ENCODE data around the gene OR9A2. TPM values are rescaled to one million over a fixed set of nuclear protein-coding genes. Genes with fewer than 3 reads are reported as not detected.

The OR9A2 gene
- total RNA-seq, 1 donor from 2014 or later, result not detected

DNA sequence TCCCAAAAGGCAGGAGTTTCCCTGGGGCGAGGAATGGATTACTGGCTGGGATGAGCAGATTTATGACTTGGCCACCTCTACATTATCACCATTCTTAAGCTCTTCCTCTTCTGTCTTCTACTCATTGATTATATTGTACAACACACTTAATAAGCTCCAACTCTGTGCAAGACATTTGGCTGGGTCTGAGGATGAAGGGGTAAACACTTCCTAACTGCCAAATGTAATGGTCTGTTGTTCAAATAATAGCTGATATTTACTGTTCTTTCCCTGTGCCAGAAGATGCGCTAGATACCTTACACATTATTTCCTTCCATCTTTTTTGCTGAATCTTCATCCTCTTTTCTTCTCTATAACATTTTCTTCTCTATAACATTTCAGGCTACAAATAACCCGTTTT lies 36.8 kb upstream of the OR9A2 start:
- no peak overlapping the region for H3K27ac ChIP-seq (ENCODE audit: low read depth, low read length)
- no peaks in the 10 kb centered on the region for H3K36me3 Mint-ChIP-seq (ENCODE audit: low read depth, unreplicated experiment)
- no peaks in the 10 kb centered on the region for H3K27me3 ChIP-seq (ENCODE audit: insufficient read depth, low read length)
- no peak overlapping the region for H3K4me3 ChIP-seq (ENCODE audit: insufficient read depth, low read depth, low read length)
- H3K4me2 ChIP-seq (ENCODE audit: low read length), result no peak overlapping the region
- no peaks in the 10 kb centered on the region for H3K79me2 ChIP-seq (ENCODE audit: insufficient read depth, low read length)
- H3K27me3 Mint-ChIP-seq (ENCODE audit: low read depth, unreplicated experiment), result peaks cover 11% of the 10 kb centered on the region
- H3K36me3 ChIP-seq (ENCODE audit: insufficient read depth, low read length), result no peaks in the 10 kb centered on the region
- no peak overlapping the region for H2AFZ ChIP-seq (ENCODE audit: low read depth, low read length)
- FAIRE-seq, result no peak
- no peak overlapping the region for H3K27ac Mint-ChIP-seq (ENCODE audit: unreplicated experiment)
- H3K4me1 Mint-ChIP-seq (ENCODE audit: low read depth, unreplicated experiment), result no peaks in the 10 kb centered on the region
- H4K20me1 ChIP-seq (ENCODE audit: insufficient read depth, low read length), result no peaks in the 10 kb centered on the region
- no peak overlapping the region for H3K9ac ChIP-seq (ENCODE audit: low read length)
- no peak overlapping the region for H3K4me3 Mint-ChIP-seq (ENCODE audit: unreplicated experiment)
- DNase-seq (ENCODE audit: low read depth), result no peak
- H3K9me3 ChIP-seq (ENCODE audit: insufficient read depth, low read depth, low read length), result no peaks in the 10 kb centered on the region
- no peak for TF ChIP-seq EZH2 (IDR thresholded peaks at IDR 0.05; ENCODE audit: insufficient read depth, low read length)
- TF ChIP-seq, protein P1, sequence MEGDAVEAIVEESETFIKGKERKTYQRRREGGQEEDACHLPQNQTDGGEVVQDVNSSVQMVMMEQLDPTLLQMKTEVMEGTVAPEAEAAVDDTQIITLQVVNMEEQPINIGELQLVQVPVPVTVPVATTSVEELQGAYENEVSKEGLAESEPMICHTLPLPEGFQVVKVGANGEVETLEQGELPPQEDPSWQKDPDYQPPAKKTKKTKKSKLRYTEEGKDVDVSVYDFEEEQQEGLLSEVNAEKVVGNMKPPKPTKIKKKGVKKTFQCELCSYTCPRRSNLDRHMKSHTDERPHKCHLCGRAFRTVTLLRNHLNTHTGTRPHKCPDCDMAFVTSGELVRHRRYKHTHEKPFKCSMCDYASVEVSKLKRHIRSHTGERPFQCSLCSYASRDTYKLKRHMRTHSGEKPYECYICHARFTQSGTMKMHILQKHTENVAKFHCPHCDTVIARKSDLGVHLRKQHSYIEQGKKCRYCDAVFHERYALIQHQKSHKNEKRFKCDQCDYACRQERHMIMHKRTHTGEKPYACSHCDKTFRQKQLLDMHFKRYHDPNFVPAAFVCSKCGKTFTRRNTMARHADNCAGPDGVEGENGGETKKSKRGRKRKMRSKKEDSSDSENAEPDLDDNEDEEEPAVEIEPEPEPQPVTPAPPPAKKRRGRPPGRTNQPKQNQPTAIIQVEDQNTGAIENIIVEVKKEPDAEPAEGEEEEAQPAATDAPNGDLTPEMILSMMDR (IDR thresholded peaks at IDR 0.05; ENCODE audit: insufficient read depth, low read depth, low read length), result no peak
- H3K9me3 Mint-ChIP-seq (ENCODE audit: unreplicated experiment), result peaks cover 11% of the 10 kb centered on the region
- no peaks in the 10 kb centered on the region for H3K4me1 ChIP-seq (ENCODE audit: insufficient read depth, low read length)

DNA sequence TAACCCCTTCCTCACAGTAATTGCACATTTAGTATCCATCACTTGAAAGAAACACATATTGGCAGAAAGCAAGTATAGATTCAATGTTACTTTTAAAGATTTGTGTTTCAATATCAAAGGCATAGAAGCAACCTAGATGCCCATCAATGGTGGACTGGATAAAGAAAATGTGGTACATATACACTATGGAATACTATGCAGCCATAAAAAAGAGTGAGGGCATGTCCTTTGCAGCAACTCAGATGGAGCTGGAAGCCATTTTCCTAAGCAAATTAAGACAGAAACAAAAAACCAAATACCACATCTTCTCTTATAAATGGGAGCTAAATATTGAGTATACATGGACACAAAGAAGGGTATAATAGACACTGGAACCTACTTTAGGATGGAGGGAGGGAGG lies 28.8 kb upstream of the OR9A2 start:
- Histone ChIP-seq H3K27ac (ENCODE audit: low read depth, low read length) (no peak overlapping the region), H3K4me3 (ENCODE audit: insufficient read depth, low read depth, low read length) (no peak overlapping the region), H2AFZ (ENCODE audit: low read depth, low read length) (no peak overlapping the region), H4K20me1 (ENCODE audit: insufficient read depth, low read length) (no peaks in the 10 kb centered on the region), H3K9ac (ENCODE audit: low read length) (no peak overlapping the region), H3K4me1 (ENCODE audit: insufficient read depth, low read length) (no peaks in the 10 kb centered on the region), H3K79me2 (ENCODE audit: insufficient read depth, low read length) (no peaks in the 10 kb centered on the region), H3K36me3 (ENCODE audit: insufficient read depth, low read length) (no peaks in the 10 kb centered on the region), H3K4me2 (ENCODE audit: low read length) (no peak overlapping the region), H3K9me3 (ENCODE audit: insufficient read depth, low read depth, low read length) (no peaks in the 10 kb centered on the region), H3K27me3 (ENCODE audit: insufficient read depth, low read length) (peaks cover 2% of the 10 kb centered on the region)
- DNase-seq (ENCODE audit: low read depth) (no peak), FAIRE-seq (no peak)
- H3K27ac Mint-ChIP-seq (ENCODE audit: unreplicated experiment), result no peak overlapping the region
- TF ChIP-seq EZH2 (IDR thresholded peaks at IDR 0.05; ENCODE audit: insufficient read depth, low read length), result no peak
- H3K9me3 Mint-ChIP-seq (ENCODE audit: unreplicated experiment), result no peaks in the 10 kb centered on the region
- no peaks in the 10 kb centered on the region for H3K36me3 Mint-ChIP-seq (ENCODE audit: low read depth, unreplicated experiment)
- H3K4me3 Mint-ChIP-seq (ENCODE audit: unreplicated experiment), result no peak overlapping the region
- H3K27me3 Mint-ChIP-seq (ENCODE audit: low read depth, unreplicated experiment), result peaks cover 14% of the 10 kb centered on the region
- no peaks in the 10 kb centered on the region for H3K4me1 Mint-ChIP-seq (ENCODE audit: low read depth, unreplicated experiment)

DNA sequence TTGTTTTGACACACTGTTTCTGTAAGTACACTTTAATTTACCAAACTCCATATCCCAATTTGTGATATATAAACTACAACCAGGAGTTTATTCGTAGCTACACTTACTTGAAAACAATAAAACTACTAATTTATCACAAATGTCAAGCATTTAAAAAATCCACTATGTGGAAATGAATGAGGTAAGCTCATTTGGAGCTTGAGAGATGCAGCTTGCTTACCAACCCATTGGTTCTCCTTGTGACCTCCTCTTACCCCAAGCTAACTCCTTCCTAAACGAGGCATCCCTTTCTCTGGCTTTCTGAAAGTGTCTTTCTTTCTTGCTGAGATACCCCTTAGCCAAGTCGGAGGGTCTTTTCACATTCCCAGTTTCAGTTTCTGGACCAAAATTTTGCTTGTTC lies 27.7 kb upstream of the OR9A2 start:
- H3K4me3 Mint-ChIP-seq (ENCODE audit: unreplicated experiment), result no peak overlapping the region
- DNase-seq (ENCODE audit: low read depth) (no peak), FAIRE-seq (no peak)
- H3K36me3 Mint-ChIP-seq (ENCODE audit: low read depth, unreplicated experiment), result no peaks in the 10 kb centered on the region
- Histone ChIP-seq H3K4me3 (ENCODE audit: insufficient read depth, low read depth, low read length) (no peak overlapping the region), H2AFZ (ENCODE audit: low read depth, low read length) (no peak overlapping the region), H4K20me1 (ENCODE audit: insufficient read depth, low read length) (no peaks in the 10 kb centered on the region), H3K27me3 (ENCODE audit: insufficient read depth, low read length) (peaks cover 2% of the 10 kb centered on the region), H3K4me1 (ENCODE audit: insufficient read depth, low read length) (no peaks in the 10 kb centered on the region), H3K9ac (ENCODE audit: low read length) (no peak overlapping the region), H3K4me2 (ENCODE audit: low read length) (no peak overlapping the region), H3K36me3 (ENCODE audit: insufficient read depth, low read length) (no peaks in the 10 kb centered on the region), H3K9me3 (ENCODE audit: insufficient read depth, low read depth, low read length) (no peaks in the 10 kb centered on the region), H3K79me2 (ENCODE audit: insufficient read depth, low read length) (no peaks in the 10 kb centered on the region), H3K27ac (ENCODE audit: low read depth, low read length) (no peak overlapping the region)
- H3K27me3 Mint-ChIP-seq (ENCODE audit: low read depth, unreplicated experiment), result peaks cover 15% of the 10 kb centered on the region
- no peaks in the 10 kb centered on the region for H3K4me1 Mint-ChIP-seq (ENCODE audit: low read depth, unreplicated experiment)
- no peaks in the 10 kb centered on the region for H3K9me3 Mint-ChIP-seq (ENCODE audit: unreplicated experiment)
- TF ChIP-seq EZH2 (IDR thresholded peaks at IDR 0.05; ENCODE audit: insufficient read depth, low read length), result no peak
- TF ChIP-seq, protein P1 (IDR thresholded peaks at IDR 0.05; ENCODE audit: insufficient read depth, low read depth, low read length), result no peak
- H3K27ac Mint-ChIP-seq (ENCODE audit: unreplicated experiment), result no peak overlapping the region
